Subcutaneous abdominal adipose tissue (tissue), 5 donors: Measurements from ENCODE around the gene QKI.

ENCODE experiments used
- H3K27ac ChIP-seq: one replicate; pipeline ENCODE4 v1.7.0; 2013; ENCODE audit warnings: low read depth, mild to moderate bottlenecking, inconsistent platforms, low read length, moderate library complexity
- H3K27me3 ChIP-seq, 5 donors: one replicate each; pipeline ENCODE4 v1.7.0; 2013; ENCODE audit warnings: low read length in 5 of 5, inconsistent platforms in 1 of 5; ENCODE audit not compliant: control insufficient read depth in 5 of 5, insufficient read depth in 4 of 5
- H3K36me3 ChIP-seq, 5 donors: one replicate each; pipeline ENCODE4 v1.7.0; 2013; ENCODE audit warnings: low read length in 5 of 5; ENCODE audit not compliant: control insufficient read depth in 5 of 5, insufficient read depth in 5 of 5
- H3K4me1 ChIP-seq, 5 donors: one replicate each; pipeline ENCODE4 v1.7.0; 2013; ENCODE audit warnings: low read length in 5 of 5, mild to moderate bottlenecking in 3 of 5, moderate library complexity in 1 of 5; ENCODE audit not compliant: control insufficient read depth in 5 of 5, insufficient read depth in 5 of 5
- H3K4me3 ChIP-seq, 5 donors: one replicate each; pipeline ENCODE4 v1.7.0; 2013; ENCODE audit warnings: low read length in 5 of 5, low read depth in 1 of 5
- H3K9ac ChIP-seq, 5 donors: one replicate each; pipeline ENCODE4 v1.7.0; 2013; ENCODE audit warnings: low read length in 5 of 5, mild to moderate bottlenecking in 4 of 5, moderate library complexity in 3 of 5
- H3K9me3 ChIP-seq, 5 donors: one replicate each; pipeline ENCODE4 v1.7.0; 2013; ENCODE audit warnings: low read length in 5 of 5; ENCODE audit not compliant: control insufficient read depth in 5 of 5
- donor health status: healthy.
- donor health status: healthy.
- donor health status: healthy.
- donor health status: healthy.
- donor health status: healthy.

The QKI gene

DNA sequence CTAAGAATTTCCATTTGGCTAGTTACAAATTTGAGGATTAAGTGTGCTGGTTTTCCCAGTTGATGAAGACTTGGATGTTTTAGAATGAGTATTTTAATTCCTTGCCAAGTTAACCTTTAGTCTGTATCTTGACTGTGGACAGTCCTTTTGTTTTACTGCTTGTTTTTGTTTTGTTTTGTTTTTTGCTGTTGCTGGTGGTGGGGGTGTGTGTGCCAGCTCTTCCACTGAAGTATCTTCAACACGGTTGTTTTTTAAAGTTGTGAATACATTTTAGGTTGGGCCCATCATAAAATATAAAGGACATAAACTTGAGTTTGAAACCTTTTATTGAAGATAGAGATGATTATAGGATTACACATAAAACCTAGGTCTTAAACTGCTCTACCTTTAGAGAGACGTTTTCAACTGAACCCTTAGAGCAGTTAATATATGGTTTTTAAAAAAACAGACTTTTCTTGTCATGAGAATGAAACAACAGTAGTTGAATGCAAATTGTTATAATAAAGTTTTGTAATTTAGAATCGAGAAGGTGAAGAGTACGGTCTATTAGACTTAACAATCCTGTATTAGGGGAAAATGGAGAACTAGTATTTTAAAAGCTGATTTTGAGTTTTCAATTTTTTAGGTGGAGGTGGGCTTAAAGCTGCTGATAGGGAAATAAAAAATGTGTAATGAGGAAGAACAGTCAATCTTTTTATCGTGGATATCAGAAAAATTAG lies 4.0 kb downstream of the QKI start:
- Histone ChIP-seq H3K9me3 (no peaks in the 10 kb centered on the region), H3K9ac (peak overlapping the region in 4 of 5 donors; percentile 64 to 98 (median 74)), H3K27me3 (no peaks in the 10 kb centered on the region), H3K4me3 (peak overlapping the region; percentile 33 to 99 (median 59)), H3K27ac (peak overlapping the region; percentile 100), H3K4me1 (peaks cover 3 to 57% (median 45%) of the 10 kb centered on the region in 5 donors), H3K36me3 (no peaks in the 10 kb centered on the region)

DNA sequence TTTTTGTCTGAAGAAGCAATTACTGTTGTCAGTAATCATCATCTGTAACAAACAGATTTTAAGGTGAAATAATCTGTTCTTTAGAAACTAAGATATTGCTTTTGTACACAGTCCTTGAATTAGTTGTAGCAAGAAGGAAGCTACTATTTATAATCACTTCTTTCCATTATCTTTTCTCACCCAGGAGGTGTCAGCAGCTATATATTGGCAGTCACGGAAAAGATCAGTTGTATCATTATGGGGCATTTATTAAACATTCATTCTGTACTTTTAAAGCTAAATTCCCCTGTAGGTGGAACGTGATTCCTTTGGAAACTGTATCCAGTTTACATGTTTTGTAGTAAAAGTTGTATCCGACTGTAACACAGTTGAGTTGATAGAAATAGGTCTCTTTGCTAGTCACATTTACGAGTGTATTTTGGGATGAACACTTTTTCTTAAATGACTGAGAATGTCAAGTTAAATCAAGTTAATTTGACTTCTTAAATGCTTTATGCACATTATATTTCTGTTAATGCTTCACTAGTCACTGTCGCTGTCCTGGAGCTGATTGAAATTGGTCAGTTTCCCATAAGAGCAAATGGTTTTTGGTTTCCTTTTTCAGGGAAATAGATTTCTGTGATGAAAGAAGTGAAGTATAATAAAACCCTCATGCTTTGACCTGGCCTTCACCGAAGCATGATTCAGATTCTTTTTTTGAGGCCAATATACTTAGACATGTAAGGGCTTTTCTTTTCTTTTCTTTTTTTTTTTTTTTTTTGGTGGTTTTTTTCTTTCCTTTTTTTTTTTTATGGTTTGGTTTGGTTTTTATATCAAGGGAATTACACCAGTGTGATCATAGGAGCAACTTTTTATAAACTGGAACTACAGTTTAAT lies 5.1 kb downstream of the QKI start:
- Histone ChIP-seq H3K27me3 (no peaks in the 10 kb centered on the region), H3K4me3 (peak overlapping the region; percentile 37 to 99 (median 59)), H3K36me3 (no peaks in the 10 kb centered on the region), H3K27ac (peak overlapping the region; percentile 100), H3K9ac (peak overlapping the region; percentile 16 to 98 (median 71)), H3K4me1 (peaks cover 3 to 65% (median 57%) of the 10 kb centered on the region in 5 donors), H3K9me3 (no peaks in the 10 kb centered on the region)

DNA sequence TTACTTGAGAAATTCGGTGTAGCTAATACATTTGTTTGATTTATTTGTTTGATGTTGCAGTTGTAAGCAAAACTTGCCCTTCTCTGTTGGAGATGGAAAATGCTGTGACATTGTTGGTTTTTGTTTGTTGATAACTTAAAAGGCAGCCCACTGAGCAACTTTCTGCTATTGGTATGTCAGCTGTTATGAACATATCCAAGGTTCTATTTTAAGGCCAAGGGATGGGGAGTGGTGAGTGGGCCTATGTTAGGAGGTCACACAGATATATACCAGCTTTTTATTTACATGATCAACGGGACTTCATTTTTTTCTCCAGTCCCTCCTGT lies 5.7 kb downstream of the QKI start:
- H3K4me1 ChIP-seq: peaks cover 6 to 71% (median 61%) of the 10 kb centered on the region in 5 donors
- H3K36me3 ChIP-seq: no peaks in the 10 kb centered on the region
- peak overlapping the region; percentile 31 to 98 (median 44) for H3K9ac ChIP-seq
- H3K4me3 ChIP-seq: peak overlapping the region in 3 of 5 donors; percentile 10 to 43 (median 40)
- no peaks in the 10 kb centered on the region for H3K27me3 ChIP-seq
- peak overlapping the region; percentile 100 for H3K27ac ChIP-seq
- no peaks in the 10 kb centered on the region for H3K9me3 ChIP-seq

DNA sequence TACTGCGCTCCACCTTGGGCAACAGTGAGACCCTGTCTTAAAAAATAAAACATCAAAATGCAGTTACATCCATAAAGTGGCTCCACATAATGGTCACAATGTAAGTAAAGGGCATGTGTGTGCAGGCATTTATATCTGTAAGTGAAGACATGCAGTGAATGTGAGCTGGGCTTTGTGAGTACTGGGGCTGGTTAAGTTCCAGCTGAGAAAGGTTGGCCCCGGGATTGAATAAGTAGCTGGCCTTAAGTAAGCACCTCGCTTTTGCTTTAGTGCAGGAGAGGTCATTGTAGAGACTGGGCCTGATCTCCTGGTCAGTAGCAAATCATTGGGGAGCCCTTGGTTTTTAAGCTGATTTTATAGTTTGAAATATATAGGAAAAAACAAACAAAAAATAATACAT lies 8.0 kb downstream of the QKI start:
- Histone ChIP-seq H3K4me3 (peak overlapping the region in 1 of 5 donors; percentile 26), H3K9ac (no peak overlapping the region), H3K27ac (peak overlapping the region; percentile 6)

DNA sequence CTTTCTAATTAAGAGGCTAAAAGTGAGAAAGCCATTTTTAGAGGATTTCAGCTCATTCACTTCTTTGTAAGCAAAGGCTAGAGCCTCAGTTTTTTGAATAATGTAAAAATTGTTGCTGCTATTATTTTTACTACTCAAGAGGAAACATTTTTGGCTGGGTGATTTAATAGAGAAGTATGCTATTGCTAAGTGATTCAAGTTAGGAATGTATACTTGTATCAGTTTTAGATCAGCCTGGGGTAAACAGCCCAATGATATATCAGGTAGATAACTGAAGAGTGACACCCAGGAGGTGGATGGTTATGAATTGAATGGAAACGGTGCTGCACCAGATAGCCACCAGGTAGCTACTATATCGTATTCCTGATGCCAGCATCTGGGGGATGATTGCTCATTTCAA lies 9.2 kb downstream of the QKI start:
- no peak overlapping the region for H3K4me3 ChIP-seq
- peak overlapping the region in 1 of 5 donors; percentile 11 for H3K9ac ChIP-seq
- peaks cover 6 to 90% (median 85%) of the 10 kb centered on the region in 5 donors for H3K4me1 ChIP-seq
- H3K27ac ChIP-seq: peak overlapping the region; percentile 63
- H3K36me3 ChIP-seq: no peaks in the 10 kb centered on the region
- H3K9me3 ChIP-seq: no peaks in the 10 kb centered on the region
- H3K27me3 ChIP-seq: no peaks in the 10 kb centered on the region

More for the DNA sequence above, 8.0 kb downstream of the QKI start:
- H3K9me3 ChIP-seq: no peaks in the 10 kb centered on the region
- H3K4me1 ChIP-seq: peaks cover 6 to 82% (median 79%) of the 10 kb centered on the region in 5 donors
- H3K27me3 ChIP-seq: no peaks in the 10 kb centered on the region
- H3K36me3 ChIP-seq: no peaks in the 10 kb centered on the region

DNA sequence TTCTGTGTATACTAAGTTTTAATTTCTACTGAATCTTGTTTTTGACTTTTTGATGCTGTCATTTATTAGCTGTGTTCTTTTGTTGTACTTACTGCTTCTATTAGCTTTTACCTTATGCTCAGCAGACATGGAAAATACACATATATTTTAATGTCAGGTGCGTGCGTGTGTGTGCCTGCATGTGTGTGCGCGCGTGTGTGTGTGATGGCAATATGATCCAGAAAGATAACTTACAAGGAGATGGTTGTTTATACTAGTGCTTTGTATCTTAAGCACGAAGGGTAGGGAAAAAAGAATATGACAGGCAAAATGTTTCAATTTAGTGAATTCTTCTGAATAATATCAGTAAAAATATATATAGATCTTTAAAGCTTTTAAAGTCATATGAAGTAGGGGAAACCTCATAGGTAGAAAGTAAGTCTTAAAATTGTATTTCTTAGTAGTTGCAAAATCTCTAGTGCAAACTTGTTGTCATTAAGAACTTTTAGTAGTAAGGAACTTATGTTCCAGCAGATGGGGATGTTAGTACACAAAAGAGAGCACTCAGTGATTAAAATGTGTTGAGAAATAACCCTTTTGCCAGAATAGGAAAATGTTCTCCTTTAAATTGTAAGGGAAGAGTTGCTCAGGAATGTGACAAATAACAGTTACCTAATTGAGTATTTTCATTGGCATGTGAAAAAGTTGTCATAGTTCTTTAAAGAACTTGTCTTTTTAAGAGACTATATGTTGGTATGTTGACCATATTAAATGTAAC lies 13.2 kb downstream of the QKI start:
- Histone ChIP-seq H3K27ac (peak overlapping the region; percentile 61), H3K27me3 (no peaks in the 10 kb centered on the region), H3K4me3 (peak overlapping the region in 1 of 5 donors; percentile 11), H3K9ac (peak overlapping the region in 2 of 5 donors; percentile 63 to 64), H3K9me3 (no peaks in the 10 kb centered on the region), H3K36me3 (no peaks in the 10 kb centered on the region), H3K4me1 (peaks cover 5 to 85% (median 79%) of the 10 kb centered on the region in 5 donors)

DNA sequence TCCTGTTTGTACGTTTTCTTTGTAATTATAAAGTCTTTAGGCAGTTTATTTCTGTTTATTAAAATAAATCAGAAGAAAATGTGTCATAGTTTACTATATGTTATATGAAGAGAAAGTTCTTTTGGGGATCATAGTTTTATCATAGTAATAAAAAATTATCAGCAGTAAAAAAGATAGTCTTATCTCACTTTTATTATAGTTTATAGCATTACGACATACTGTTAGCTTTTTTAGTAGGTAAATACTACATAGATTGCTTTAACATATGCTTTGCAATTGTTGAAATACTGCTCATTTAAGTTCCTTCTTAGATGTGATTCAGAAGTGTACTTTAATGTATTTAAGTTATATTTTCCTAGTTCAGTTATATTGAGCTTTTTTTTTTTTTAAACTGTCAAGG lies 13.9 kb downstream of the QKI start:
- Histone ChIP-seq H3K4me1 (peaks cover 5 to 78% (median 72%) of the 10 kb centered on the region in 5 donors), H3K27me3 (no peaks in the 10 kb centered on the region), H3K4me3 (no peak overlapping the region), H3K27ac (peak overlapping the region; percentile 61), H3K9ac (peak overlapping the region in 2 of 5 donors; percentile 63), H3K36me3 (no peaks in the 10 kb centered on the region), H3K9me3 (no peaks in the 10 kb centered on the region)

DNA sequence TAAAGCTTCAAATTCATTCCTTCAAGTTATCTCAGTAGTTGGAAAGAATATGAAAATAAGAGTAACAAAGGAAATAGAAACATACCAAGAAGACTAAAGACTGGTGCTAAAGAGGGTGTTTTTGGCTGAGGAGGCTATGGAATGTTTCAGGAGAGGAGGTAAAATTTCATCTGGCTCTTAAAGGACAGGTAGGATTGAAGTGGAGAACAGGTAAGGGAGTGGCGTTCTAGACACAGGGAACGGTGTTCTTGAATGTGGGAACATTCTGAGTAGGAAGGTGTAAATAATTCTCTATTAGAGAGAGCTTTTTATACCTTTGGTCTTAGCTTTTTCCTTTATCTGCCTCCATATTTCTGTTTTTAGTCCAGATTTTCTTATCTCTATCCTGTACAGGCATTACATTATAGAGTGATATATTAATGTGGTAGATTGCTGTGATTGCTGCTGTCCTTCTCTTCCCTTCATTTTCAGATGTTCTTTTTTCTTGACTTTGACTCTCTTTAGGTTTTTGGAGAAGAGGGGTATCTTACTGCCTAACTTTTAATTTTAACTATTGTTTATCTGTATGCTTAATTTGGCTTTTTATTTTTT lies 15.4 kb downstream of the QKI start:
- peak overlapping the region; percentile 51 for H3K27ac ChIP-seq
- no peak overlapping the region for H3K4me3 ChIP-seq
- H3K9ac ChIP-seq: peak overlapping the region in 2 of 5 donors; percentile 36 to 40
- H3K36me3 ChIP-seq: no peaks in the 10 kb centered on the region
- peaks cover 5 to 71% (median 59%) of the 10 kb centered on the region in 5 donors for H3K4me1 ChIP-seq
- no peaks in the 10 kb centered on the region for H3K9me3 ChIP-seq
- H3K27me3 ChIP-seq: no peaks in the 10 kb centered on the region

DNA sequence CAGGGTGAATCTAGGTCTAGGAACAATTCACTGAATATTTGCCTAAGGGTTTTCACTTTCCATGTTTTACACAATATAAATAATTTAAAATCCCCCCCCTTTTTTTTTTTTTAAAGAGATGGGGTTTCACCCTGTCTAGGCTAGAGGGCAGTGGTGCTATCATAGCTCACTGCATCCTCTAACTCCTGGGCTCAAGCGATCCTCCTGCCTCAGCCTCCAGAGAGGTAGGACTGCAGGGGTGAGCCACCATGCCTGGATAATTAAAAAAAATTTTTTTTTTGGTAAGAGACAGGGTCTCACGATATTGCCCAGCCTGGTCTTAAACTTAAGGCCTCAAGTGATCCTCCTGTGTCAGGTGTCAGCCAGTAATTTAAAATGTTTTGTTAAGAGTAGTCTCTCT lies 17.8 kb downstream of the QKI start:
- Histone ChIP-seq H3K4me1 (peaks cover 2 to 68% (median 47%) of the 10 kb centered on the region in 5 donors), H3K9ac (no peak overlapping the region), H3K27me3 (no peaks in the 10 kb centered on the region), H3K9me3 (no peaks in the 10 kb centered on the region), H3K4me3 (no peak overlapping the region), H3K36me3 (no peaks in the 10 kb centered on the region), H3K27ac (peak overlapping the region; percentile 20)
